H1 (cell line): Measurements from ENCODE around the gene AP2A2. TPM values are rescaled to one million over a fixed set of nuclear protein-coding genes. Genes with fewer than 3 reads are reported as not detected.

Experiments
- CTCF ChIA-PET: fragments of 300-600 bp; sonication (Branson Sonifier 250); formaldehyde crosslinking; loops from one replicate; lab custom pipeline; 2021; ENCODE audit not compliant: partially characterized antibody; lab: Charles Lee
- POLR2A ChIA-PET: fragments of 300-600 bp; sonication (Branson Sonifier 250); formaldehyde crosslinking; loops from one replicate; lab custom pipeline; 2021; ENCODE audit warnings: inconsistent platforms; ENCODE audit not compliant: partially characterized antibody; lab: Charles Lee
- DNase-seq, 2 experiments: peaks; one replicate each; pipeline versions ENCODE4 v3.0.0 to v3.0.0-alpha.2; 2010 to 2022; ENCODE audit warnings: low spot score in 2 of 2, low read depth in 1 of 2, mixed read lengths in 1 of 2
- FAIRE-seq: peaks from 2 replicates; lab custom pipeline; 2011; peaks lifted over from hg19 to GRCh38; lab: Jason Lieb, UNC
- H2AFZ ChIP-seq: 2 replicates; pipeline ENCODE4 v1.8.1; 2012; ENCODE audit warnings: low read length, inconsistent platforms
- H2AK5ac ChIP-seq: 2 replicates; pipeline ENCODE4 v1.6.1; 2013; ENCODE audit warnings: low read depth, low read length
- H2BK120ac ChIP-seq: replicated peaks from 2 replicates; pipeline ENCODE3; 2013; ENCODE audit warnings: low read depth, low read length, inconsistent platforms
- H2BK12ac ChIP-seq: 2 replicates; pipeline ENCODE4 v1.6.1; 2013; ENCODE audit warnings: low read depth, low read length
- H2BK15ac ChIP-seq: 2 replicates; pipeline ENCODE4 v1.6.1; 2013; ENCODE audit warnings: low read length
- H2BK20ac ChIP-seq: 2 replicates; pipeline ENCODE4 v1.6.1; 2013; ENCODE audit warnings: low read length
- H2BK5ac ChIP-seq: 2 replicates; pipeline ENCODE4 v1.6.1; 2013; ENCODE audit warnings: low read depth, low read length
- H3K14ac ChIP-seq: 2 replicates; pipeline ENCODE4 v1.6.1; 2013; ENCODE audit warnings: inconsistent platforms; ENCODE audit not compliant: insufficient read length
- H3K18ac ChIP-seq: 2 replicates; pipeline ENCODE4 v1.6.1; 2013; ENCODE audit warnings: low read length; ENCODE audit errors: extremely low read depth
- H3K23ac ChIP-seq: 2 replicates; pipeline ENCODE4 v1.6.1; 2013; ENCODE audit warnings: inconsistent platforms; ENCODE audit not compliant: insufficient read length
- H3K23me2 ChIP-seq: 2 replicates; pipeline ENCODE4 v1.6.1; 2013; ENCODE audit warnings: low read depth, low read length
- H3K27ac ChIP-seq: 2 replicates; pipeline ENCODE4 v1.6.1; 2011; ENCODE audit warnings: low read depth, low read length, inconsistent platforms
- H3K27me3 ChIP-seq, 4 experiments: replicated peaks in 1 of 4; 1 replicate in 1 of 4; 2 replicates in 3 of 4; pipeline versions ENCODE4 v1.6.1 to v1.8.1; 2011 to 2013; ENCODE audit warnings: low read length in 3 of 4, mild to moderate bottlenecking in 3 of 4, inconsistent platforms in 2 of 4, mixed read lengths in 2 of 4, moderate library complexity in 1 of 4; ENCODE audit not compliant: control insufficient read depth in 3 of 4, insufficient read depth in 3 of 4; ENCODE audit errors: extremely low read depth in 1 of 4
- H3K36me3 ChIP-seq, 4 experiments: 2 replicates each; pipeline versions ENCODE4 v1.6.1 to v1.8.1; 2011 to 2013; ENCODE audit warnings: mild to moderate bottlenecking in 4 of 4, low read length in 3 of 4, moderate library complexity in 2 of 4, control low read depth in 1 of 4, inconsistent platforms in 1 of 4; ENCODE audit not compliant: insufficient read depth in 4 of 4, control insufficient read depth in 2 of 4
- H3K4ac ChIP-seq: replicated peaks from 2 replicates; pipeline ENCODE3; 2013; ENCODE audit warnings: low read length, low read depth, mixed read lengths, inconsistent platforms; ENCODE audit not compliant: insufficient read length
- H3K4me1 ChIP-seq, 4 experiments: replicated peaks in 1 of 4; 1 replicate in 1 of 4; 2 replicates in 3 of 4; pipeline versions ENCODE4 v1.6.1 to v1.8.1; 2011 to 2013; ENCODE audit warnings: low read length in 3 of 4, inconsistent platforms in 2 of 4, mixed read lengths in 1 of 4; ENCODE audit not compliant: insufficient read depth in 4 of 4, control insufficient read depth in 3 of 4
- H3K4me2 ChIP-seq, 2 experiments: 2 replicates each; pipeline versions ENCODE4 v1.6.1 to v1.8.1; 2011 to 2013; ENCODE audit warnings: low read depth in 2 of 2, low read length in 2 of 2, control low read depth in 1 of 2, inconsistent platforms in 1 of 2, mild to moderate bottlenecking in 1 of 2; ENCODE audit not compliant: insufficient read depth in 1 of 2
- H3K4me3 ChIP-seq, 4 experiments: fragments of 200-600, 300-600 bp in 1 of 4; sonication (generic), shearing (Covaris generic), sonication (Bioruptor Twin) in 1 of 4; 2 replicates each; pipeline versions ENCODE4 v1.5.1 to v1.8.1; 2011 to 2016; ENCODE audit warnings: low read length in 4 of 4, low read depth in 3 of 4, control low read depth in 2 of 4, inconsistent platforms in 2 of 4, mild to moderate bottlenecking in 2 of 4, mixed read lengths in 1 of 4, moderate library complexity in 1 of 4; ENCODE audit not compliant: insufficient read depth in 2 of 4; ENCODE audit errors: extremely low read depth in 1 of 4
- H3K56ac ChIP-seq: replicated peaks from 2 replicates; pipeline ENCODE3; 2013; ENCODE audit warnings: low read depth, mild to moderate bottlenecking, mixed read lengths, low read length, inconsistent platforms; ENCODE audit not compliant: insufficient read length
- H3K79me1 ChIP-seq: 2 replicates; pipeline ENCODE4 v1.6.1; 2013; ENCODE audit warnings: low read depth, low read length, control low read depth
- H3K79me2 ChIP-seq, 2 experiments: 2 replicates each; pipeline versions ENCODE4 v1.6.1 to v1.8.1; 2012 to 2013; ENCODE audit warnings: low read length in 2 of 2, mild to moderate bottlenecking in 2 of 2, inconsistent platforms in 1 of 2; ENCODE audit not compliant: insufficient read depth in 2 of 2, control insufficient read depth in 1 of 2
- H3K9ac ChIP-seq, 4 experiments: replicated peaks in 1 of 4; 1 replicate in 1 of 4; 2 replicates in 3 of 4; pipeline versions ENCODE4 v1.6.1 to v1.8.1; 2011 to 2013; ENCODE audit warnings: low read depth in 3 of 4, low read length in 3 of 4, control low read depth in 2 of 4, mild to moderate bottlenecking in 2 of 4, moderate library complexity in 2 of 4, inconsistent platforms in 1 of 4; ENCODE audit errors: extremely low read depth in 1 of 4
- H3K9me3 ChIP-seq, 2 experiments: 2 replicates each; pipeline versions ENCODE4 v1.6.1 to v1.8.1; 2012 to 2013; ENCODE audit warnings: mild to moderate bottlenecking in 2 of 2, moderate library complexity in 2 of 2, control low read depth in 1 of 2, inconsistent platforms in 1 of 2, low read depth in 1 of 2, low read length in 1 of 2, mixed read lengths in 1 of 2; ENCODE audit not compliant: insufficient read depth in 2 of 2
- H4K20me1 ChIP-seq, 2 experiments: replicated peaks in 1 of 2; 2 replicates each; pipeline versions ENCODE3 to v1.8.1; 2011 to 2013; ENCODE audit warnings: inconsistent platforms in 2 of 2, low read length in 2 of 2, mild to moderate bottlenecking in 1 of 2; ENCODE audit not compliant: insufficient read depth in 2 of 2, control insufficient read depth in 1 of 2
- H4K5ac ChIP-seq: 2 replicates; pipeline ENCODE4 v1.6.1; 2013; ENCODE audit warnings: low read length, low read depth, mixed read lengths, inconsistent platforms; ENCODE audit not compliant: insufficient read length
- H4K8ac ChIP-seq: 2 replicates; pipeline ENCODE4 v1.8.0; 2013; ENCODE audit warnings: mild to moderate bottlenecking, moderate library complexity, low read length, inconsistent platforms; ENCODE audit not compliant: insufficient read depth; ENCODE audit errors: extremely low read depth
- H4K91ac ChIP-seq: replicated peaks from 2 replicates; pipeline ENCODE3; 2013; ENCODE audit warnings: low read length, mixed read lengths, inconsistent platforms; ENCODE audit not compliant: insufficient read length
- PHF8 ChIP-seq: fragments of 200-600 bp; sonication (generic); conservative IDR thresholded peaks from 2 replicates; pipeline ENCODE4 v1.7.1; 2012; ENCODE audit warnings: low read depth, mild to moderate bottlenecking, inconsistent platforms, low read length, moderate library complexity
- WGBS, 2 experiments: shearing (Covaris generic) in 1 of 2; methylation state at CpG; one replicate each; pipeline versions ENCODE4 v1.1.6 to v1.1.7; 2013 to 2015; ENCODE audit warnings: low lambda C conversion rate in 2 of 2, mixed read lengths in 2 of 2, inconsistent platforms in 1 of 2, low coverage in 1 of 2, missing lambda C conversion rate in 1 of 2; ENCODE audit not compliant: insufficient replicate concordance in 2 of 2, insufficient coverage in 1 of 2, insufficient read length in 1 of 2; ENCODE audit errors: extremely low coverage in 1 of 2, missing lambda C conversion rate in 1 of 2; 5-methylcytosine and 5-hydroxymethylcytosine counted together
- polyA plus RNA-seq, 7 experiments: library from polyadenylated mRNA; depleted of rRNA in 3 of 7; stranded (reverse) in 5 of 7; unstranded in 2 of 7; fragments of >200 nt in 5 of 7; fragments of 200-250 nt in 2 of 7; gene quantifications; 1 replicate in 5 of 7; 2 replicates in 1 of 7; 4 replicates in 1 of 7; pipeline versions ENCODE4 v1.2.1 to v1.2.3, GENCODE V29; 2011 to 2013; ENCODE audit warnings: missing spikeins in 2 of 7, mixed read lengths in 2 of 7
- total RNA-seq: library from RNA; stranded (reverse); fragmentation: NEBNext Ultra II Directional; extraction: Animal tissue kit (Norgen Biotek cat#: 25700); gene quantifications from 2 replicates; pipeline ENCODE4 v1.2.1, GENCODE V29; 2021

Gene AP2A2
- total and polyA plus RNA-seq, 2 of the 8 experiments (the other 6 are each of a cell fraction or from before 2014, with no cell fraction given) = 50.0 to 65.0 TPM

DNA sequence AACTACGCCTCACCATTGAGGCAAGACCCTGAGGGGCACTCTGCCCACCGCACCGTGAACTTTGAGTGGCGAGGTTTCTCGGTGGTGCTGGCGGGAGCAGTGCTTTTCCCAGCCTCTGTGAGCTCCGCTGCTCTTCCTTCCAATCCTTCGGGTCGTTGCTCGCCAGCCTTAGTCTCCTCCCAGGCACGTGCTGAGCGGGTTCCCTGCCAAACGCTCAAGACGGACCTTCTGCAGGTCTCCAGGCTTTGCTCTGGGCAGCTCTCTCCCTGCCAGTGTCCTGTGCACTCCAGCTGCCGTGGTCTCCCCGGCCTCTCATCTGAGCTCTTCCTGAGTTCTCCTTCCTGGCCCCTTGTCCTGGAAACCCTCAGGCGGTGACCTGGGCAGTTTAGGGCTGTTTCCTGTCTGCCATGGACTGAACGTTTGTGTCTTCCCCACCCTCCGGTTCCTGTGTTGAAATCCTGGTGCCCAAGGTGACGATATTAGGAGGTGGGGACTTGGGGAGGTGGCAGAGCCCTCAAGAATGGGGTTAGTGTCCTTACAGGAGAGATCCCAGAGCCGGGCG, 122.0 kb downstream of the AP2A2 start:
- H3K79me1 ChIP-seq = no peaks in the 10 kb centered on the region
- no peak overlapping the region; the same call in 1 of the 2 replicates for H2BK15ac ChIP-seq
- ChIA-PET POLR2A (no interaction called here), CTCF (interaction anchor here (0.9 to 3.4 kb wide), 6 partner anchors 30 to 178 kb away, joined by 3 to 12 read pairs (median 5); no protein-coding TSS in a partner anchor)
- H3K14ac ChIP-seq = no peak overlapping the region
- H2AK5ac ChIP-seq = no peak overlapping the region
- no peaks in the 10 kb centered on the region; the same call in 1 of the 2 replicates for H3K23me2 ChIP-seq
- no peaks in the 10 kb centered on the region for H4K20me1 ChIP-seq
- WGBS, 2 experiments = 92% methylated on average over 22 of the region's 22 CpGs; no CpG with 5 or more reads in 1 of the 2 experiments
- no peaks in the 10 kb centered on the region for H3K36me3 ChIP-seq
- no peak for DNase-seq
- H3K4me3 ChIP-seq = no peak overlapping the region
- no peak overlapping the region; the same call in 1 of the 2 replicates for H4K8ac ChIP-seq
- H2BK5ac ChIP-seq = no peak overlapping the region
- no peak overlapping the region for H3K9ac ChIP-seq
- H3K4me2 ChIP-seq = no peak overlapping the region
- H4K5ac ChIP-seq = no peak overlapping the region
- no peak overlapping the region for H3K56ac ChIP-seq
- no peak overlapping the region for H3K23ac ChIP-seq
- H3K4ac ChIP-seq = no peak overlapping the region
- no peak overlapping the region for H4K91ac ChIP-seq
- H3K27ac ChIP-seq = no peak overlapping the region
- H3K4me1 ChIP-seq = no peaks in the 10 kb centered on the region
- H2BK20ac ChIP-seq = no peak overlapping the region
- no peaks in the 10 kb centered on the region for H3K9me3 ChIP-seq
- H3K79me2 ChIP-seq = no peaks in the 10 kb centered on the region
- H3K18ac ChIP-seq = no peak overlapping the region
- no peak for FAIRE-seq
- H2AFZ ChIP-seq = no peak overlapping the region
- no peak overlapping the region for H2BK120ac ChIP-seq
- H2BK12ac ChIP-seq = no peak overlapping the region
- H3K27me3 ChIP-seq = no peaks in the 10 kb centered on the region; a peak in 1 of 7 replicates
- TF ChIP-seq PHF8 = no peak
